Sigmoid colon (tissue), 7 donors: Measurements from ENCODE around the gene ECHDC1. TPM values are rescaled to one million over a fixed set of nuclear protein-coding genes. Genes with fewer than 3 reads are reported as not detected.

ENCODE experiments used
- DNase-seq: peaks from one replicate; pipeline ENCODE4 v3.0.0-alpha.2; 2019
- H3K27ac ChIP-seq, 4 donors: fragments of 200-600 bp; sonication (generic); one replicate each; pipeline ENCODE4 v1.5.1; 2016 to 2019; ENCODE audit warnings: mild to moderate bottlenecking in 1 of 4
- H3K27me3 ChIP-seq, 3 donors: fragments of 200-600 bp; sonication (generic); one replicate each; pipeline ENCODE4 v1.5.1; 2019; ENCODE audit warnings: mild to moderate bottlenecking in 1 of 3
- H3K36me3 ChIP-seq, 4 donors: fragments of 200-600 bp; sonication (generic); one replicate each; pipeline ENCODE4 v1.5.1; 2016 to 2019
- H3K4me1 ChIP-seq, 4 donors: fragments of 200-600 bp; sonication (generic); one replicate each; pipeline ENCODE4 v1.5.1; 2017 to 2019
- H3K4me3 ChIP-seq, 4 donors: fragments of 200-600 bp; sonication (generic); one replicate each; pipeline ENCODE4 v1.5.1; 2017 to 2019; ENCODE audit warnings: mild to moderate bottlenecking in 2 of 4, moderate library complexity in 1 of 4
- H3K9me3 ChIP-seq, 4 donors: fragments of 200-600 bp in 3 of 4; sonication (generic) in 3 of 4; one replicate each; pipeline versions ENCODE4 v1.5.1 to v1.6.1; 2013 to 2019
- EP300 ChIP-seq, 4 donors: sonication (generic); formaldehyde crosslinking; IDR thresholded peaks; one replicate each; pipeline ENCODE4 v1.6.1; 2017; ENCODE audit warnings: antibody characterized with exemption in 4 of 4
- POLR2A ChIP-seq, 2 donors: fragments of 450-650 bp; IDR thresholded peaks; one replicate each; pipeline ENCODE4 v1.6.1; 2016; ENCODE audit warnings: antibody characterized with exemption in 2 of 2, mild to moderate bottlenecking in 2 of 2, moderate library complexity in 2 of 2
- POLR2AphosphoS5 ChIP-seq, 4 donors: sonication (generic); formaldehyde crosslinking; IDR thresholded peaks; one replicate each; pipeline ENCODE4 v1.6.1; 2017; ENCODE audit warnings: antibody characterized with exemption in 4 of 4
- WGBS, 2 donors: extraction: QIAGEN DNeasy Blood & Tissue Kit; methylation state at CpG; one replicate each; pipeline ENCODE4 v1.1.7; 2013; 5-methylcytosine and 5-hydroxymethylcytosine counted together
- intact Hi-C: fragments of 100-400 bp; cut with DNase I; formaldehyde crosslinking; loops from one replicate; pipeline ENCODE4 v1.15.1; 2023
- polyA plus RNA-seq, 3 donors: library from polyadenylated mRNA; stranded (reverse); fragments of 200-250 nt; gene quantifications; one replicate each; pipeline ENCODE4 v1.2.3, GENCODE V29; 2013
- small RNA-seq, 3 donors: library from RNA; depleted of rRNA; stranded (forward); fragments of <200 nt; gene quantifications; one replicate each; pipeline ENCODE3, GENCODE V24; 2016
- total RNA-seq, 4 donors: library from RNA; depleted of rRNA; stranded (reverse); fragments of >200 nt; gene quantifications; one replicate each; pipeline ENCODE4 v1.1.0, GENCODE V29; 2016
- TF ChIP-seq, protein P1 (sequence below), 4 experiments: fragments of 450-650 bp in 3 of 4; fragments of 200-600 bp in 1 of 4; IDR thresholded peaks; one replicate each; pipeline ENCODE4 v1.5.1; 2016 to 2019; ENCODE audit warnings: antibody characterized with exemption in 4 of 4, mild to moderate bottlenecking in 3 of 4, moderate library complexity in 2 of 4
- donor health status: healthy with polysubstance abuse.
- donor health status: Bipolar disorder and iron deficiency.
- donor health status: healthy.

The ECHDC1 gene
- total and polyA plus RNA-seq, 7 donors: 48.6 to 97.1 (median 77.3) TPM

DNA sequence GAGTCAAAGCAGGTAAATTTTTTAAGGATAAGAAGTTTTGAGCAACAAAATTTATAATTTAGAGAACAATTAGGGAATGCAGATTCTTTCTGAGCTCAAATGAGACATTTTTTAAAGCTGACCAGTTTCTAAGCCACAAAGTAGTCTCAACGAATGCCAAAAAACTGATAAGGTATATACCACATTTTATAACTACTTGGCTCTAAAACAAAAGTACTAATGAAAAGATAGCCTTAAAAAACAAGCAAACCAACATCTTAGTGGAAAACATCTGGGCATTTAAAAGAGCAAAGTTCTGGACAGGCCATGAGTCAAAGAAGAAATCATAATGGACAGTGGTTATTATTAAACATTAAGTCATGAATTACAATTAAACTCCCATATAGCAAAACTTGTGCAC is 99.9 kb downstream of the ECHDC1 start:
- 32 to 82% methylated on average over 1 of the region's 1 CpG for WGBS, 2 donors
- no peak for DNase-seq

More for the DNA sequence above, 99.9 kb downstream of the ECHDC1 start:
- intact Hi-C loops: no loop called here
- Histone ChIP-seq H3K27ac (no peak overlapping the region), H3K36me3 (no peaks in the 10 kb centered on the region), H3K4me3 (no peak overlapping the region), H3K9me3 (no peaks in the 10 kb centered on the region), H3K4me1 (no peaks in the 10 kb centered on the region), H3K27me3 (no peaks in the 10 kb centered on the region)
- TF ChIP-seq POLR2AphosphoS5 (IDR thresholded peaks at IDR 0.05): no peak
- no peak for TF ChIP-seq POLR2A (IDR thresholded peaks at IDR 0.05)
- TF ChIP-seq, protein P1, sequence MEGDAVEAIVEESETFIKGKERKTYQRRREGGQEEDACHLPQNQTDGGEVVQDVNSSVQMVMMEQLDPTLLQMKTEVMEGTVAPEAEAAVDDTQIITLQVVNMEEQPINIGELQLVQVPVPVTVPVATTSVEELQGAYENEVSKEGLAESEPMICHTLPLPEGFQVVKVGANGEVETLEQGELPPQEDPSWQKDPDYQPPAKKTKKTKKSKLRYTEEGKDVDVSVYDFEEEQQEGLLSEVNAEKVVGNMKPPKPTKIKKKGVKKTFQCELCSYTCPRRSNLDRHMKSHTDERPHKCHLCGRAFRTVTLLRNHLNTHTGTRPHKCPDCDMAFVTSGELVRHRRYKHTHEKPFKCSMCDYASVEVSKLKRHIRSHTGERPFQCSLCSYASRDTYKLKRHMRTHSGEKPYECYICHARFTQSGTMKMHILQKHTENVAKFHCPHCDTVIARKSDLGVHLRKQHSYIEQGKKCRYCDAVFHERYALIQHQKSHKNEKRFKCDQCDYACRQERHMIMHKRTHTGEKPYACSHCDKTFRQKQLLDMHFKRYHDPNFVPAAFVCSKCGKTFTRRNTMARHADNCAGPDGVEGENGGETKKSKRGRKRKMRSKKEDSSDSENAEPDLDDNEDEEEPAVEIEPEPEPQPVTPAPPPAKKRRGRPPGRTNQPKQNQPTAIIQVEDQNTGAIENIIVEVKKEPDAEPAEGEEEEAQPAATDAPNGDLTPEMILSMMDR (IDR thresholded peaks at IDR 0.05): no peak
- no peak for TF ChIP-seq EP300 (IDR thresholded peaks at IDR 0.05)

Small RNA genes within 50 kb of the gene (small RNA-seq; reads per million reads assigned to genes)
- gene RNA5SP217: 0 reads per million in 3 donors

Other genes starting within 250 kb of the ECHDC1 start
- 10 to 100 TPM in 3 of 4 donors, 1 to 10 TPM in 1; 1.6 to 17.4 (median 13.2) TPM for gene RSPO3, start 224.9 kb downstream of the ECHDC1 start, total RNA-seq
- gene RSPO3, start 224.9 kb downstream of the ECHDC1 start, polyA plus RNA-seq: 10 to 100 TPM in 1 of 3 donors, 1 to 10 TPM in 1, under 1 TPM in 1; 0.69 to 10.8 (median 5.2) TPM
- 10 to 100 TPM; 66.2 to 83.4 (median 74.1) TPM for gene RNF146, start 76.7 kb downstream of the ECHDC1 start, total RNA-seq
- 10 to 100 TPM; 18.5 to 29.4 (median 20.0) TPM for gene RNF146, start 76.7 kb downstream of the ECHDC1 start, polyA plus RNA-seq
- 100 to 1,000 TPM in 1 of 4 donors, 10 to 100 TPM in 3; 27.3 to 103 (median 58.5) TPM for gene KIAA0408, start 115.8 kb upstream of the ECHDC1 start, total RNA-seq
- gene KIAA0408, start 115.8 kb upstream of the ECHDC1 start, polyA plus RNA-seq: 1 to 10 TPM in 2 of 3 donors, under 1 TPM in 1; 0.46 to 2.4 (median 1.9) TPM
- not detected for gene C6orf58, start 233.6 kb upstream of the ECHDC1 start, total RNA-seq
- gene C6orf58, start 233.6 kb upstream of the ECHDC1 start, polyA plus RNA-seq: not detected